HepG2 (cell line): ENCODE results near the gene CACNB4. TPM values are rescaled to one million over a fixed set of nuclear protein-coding genes. Genes with fewer than 3 reads are reported as not detected.
A peak's percentile ranks its signal among the peaks of the same experiment; 100 is the strongest.

Source experiments
- ATAC-seq: fragments of 200-7000 bp; cut with Tn5 transposase; 3 replicates; pipeline ENCODE4 v1.9.1; 2020; ENCODE audit warnings: mild to moderate bottlenecking, moderate library complexity
- BruUV-seq: library from RNA; stranded (reverse); fragments of 400-500 nt; replicated peaks from 2 replicates; lab custom pipeline; 2021; lab: Mats Ljungman, UMichigan
- CTCF ChIA-PET: fragments of 300-600 bp; formaldehyde crosslinking; extraction: SDS; loops from one replicate; lab custom pipeline; 2021; ENCODE audit warnings: low total read pairs, inconsistent platforms, low intra/inter-chr PET ratio; lab: Yijun Ruan, JAX
- POLR2A ChIA-PET: fragments of 350-600 bp; sonication (Branson Sonifier 250); formaldehyde crosslinking; loops from one replicate; lab custom pipeline; 2020; ENCODE audit warnings: antibody characterized with exemption, inconsistent platforms; lab: Yijun Ruan, JAX
- DNase-seq: peaks from one replicate; pipeline ENCODE4 v3.0.0-alpha.2; 2015; ENCODE audit warnings: low spot score
- FAIRE-seq: peaks from 3 replicates; lab custom pipeline; 2011; peaks lifted over from hg19 to GRCh38; lab: Jason Lieb, UNC
- H2AFZ ChIP-seq: one replicate; pipeline ENCODE4 v1.6.1; 2011; ENCODE audit warnings: low read length, inconsistent platforms
- H3K27ac ChIP-seq: fragments of 300-600 bp; 3 replicates; pipeline ENCODE4 v1.8.0; 2011; ENCODE audit warnings: mixed run types, mild to moderate bottlenecking, mixed read lengths, low read length, inconsistent platforms; ENCODE audit not compliant: insufficient read depth; ENCODE audit errors: extremely low read length
- H3K27me3 ChIP-seq, 2 experiments: fragments of 200-600 bp in 1 of 2; 2 replicates in 1 of 2; 3 replicates in 1 of 2; pipeline versions ENCODE4 v1.6.0 to v1.8.0; 2011; ENCODE audit warnings: low read length in 2 of 2, mild to moderate bottlenecking in 2 of 2, moderate library complexity in 2 of 2, inconsistent platforms in 1 of 2; ENCODE audit not compliant: insufficient read depth in 2 of 2, control insufficient read depth in 1 of 2
- H3K36me3 ChIP-seq, 2 experiments: fragments of 200-600 bp in 1 of 2; replicated peaks in 1 of 2; 2 replicates in 1 of 2; 3 replicates in 1 of 2; pipeline versions ENCODE4 v1.5.1 to v1.8.0; 2011; ENCODE audit warnings: low read length in 2 of 2, inconsistent platforms in 1 of 2; ENCODE audit not compliant: insufficient read depth in 2 of 2, control insufficient read depth in 1 of 2
- H3K4me1 ChIP-seq: 2 replicates; pipeline ENCODE4 v1.5.1; 2012; ENCODE audit warnings: low read length, inconsistent platforms; ENCODE audit not compliant: insufficient read depth
- H3K4me2 ChIP-seq: 2 replicates; pipeline ENCODE4 v1.6.0; 2011; ENCODE audit warnings: low read depth, low read length, inconsistent platforms
- H3K4me3 ChIP-seq, 3 experiments: fragments of 200-600 bp in 1 of 3; sonication (generic), shearing (Covaris generic) in 1 of 3; replicated peaks in 1 of 3; 2 replicates each; pipeline ENCODE4 v1.5.1; 2011 to 2016; ENCODE audit warnings: low read length in 3 of 3, inconsistent platforms in 2 of 3, low read depth in 2 of 3, mild to moderate bottlenecking in 2 of 3, control low read depth in 1 of 3, mixed read lengths in 1 of 3; ENCODE audit not compliant: insufficient read depth in 1 of 3
- H3K79me2 ChIP-seq: one replicate; pipeline ENCODE4 v1.6.1; 2011; ENCODE audit warnings: low read length, inconsistent platforms; ENCODE audit not compliant: insufficient read depth
- H3K9ac ChIP-seq: 2 replicates; pipeline ENCODE4 v1.6.0; 2011; ENCODE audit warnings: mild to moderate bottlenecking, low read depth, low read length, inconsistent platforms; ENCODE audit not compliant: insufficient read depth
- H3K9me3 ChIP-seq: 2 replicates; pipeline ENCODE4 v1.5.1; 2012; ENCODE audit warnings: mild to moderate bottlenecking, low read length
- H4K20me1 ChIP-seq: 2 replicates; pipeline ENCODE4 v1.6.0; 2011; ENCODE audit warnings: inconsistent platforms, mild to moderate bottlenecking, low read length, moderate library complexity; ENCODE audit not compliant: insufficient read depth
- HES4 ChIP-seq: sonication (generic); formaldehyde crosslinking; IDR thresholded peaks from 2 replicates; pipeline ENCODE4 v1.9.0; 2021; ENCODE audit warnings: mild to moderate bottlenecking, missing genetic modification reagents, borderline replicate concordance
- NCOA1 ChIP-seq: sonication (generic); formaldehyde crosslinking; IDR thresholded peaks from 2 replicates; pipeline ENCODE4 v1.9.0; 2021; ENCODE audit warnings: missing genetic modification reagents
- RERE ChIP-seq: IDR thresholded peaks from 2 replicates; pipeline ENCODE4 v1.6.1; 2016; ENCODE audit warnings: low read depth, missing genetic modification reagents, missing compliant biosample characterization
- RFX1 ChIP-seq: fragments of 450-650 bp; IDR thresholded peaks from 2 replicates; pipeline ENCODE4 v1.6.1; 2017
- ZNF792 ChIP-seq: IDR thresholded peaks from 2 replicates; pipeline ENCODE4 v1.6.1; 2016
- WGBS: methylation state at CpG from one replicate; pipeline ENCODE4 v1.1.6; 2017; ENCODE audit warnings: low lambda C conversion rate; 5-methylcytosine and 5-hydroxymethylcytosine counted together
- in situ Hi-C: cut with HindIII; loops from 2 replicates; pipeline ENCODE4 v1.10.0; 2017; ENCODE audit warnings: low pct_unique_long_range_greater_than_20kb; ENCODE audit not compliant: extremely low pct_ligation_motif_present
- intact Hi-C: fragments of 100-400 bp; cut with micrococcal nuclease; formaldehyde crosslinking; loops from one replicate; pipeline ENCODE4 v1.10.0; 2022; ENCODE audit not compliant: unreplicated experiment
- polyA plus RNA-seq, 8 experiments: library from polyadenylated mRNA; depleted of rRNA in 3 of 8; stranded (reverse) in 7 of 8; unstranded in 1 of 8; fragments of >200 nt; fragmentation: Illumina TruSeq in 4 of 8; extraction: Trizol in 4 of 8; gene quantifications; 2 replicates each; pipeline versions ENCODE4 v1.2.1 to v1.2.3, GENCODE V29; 2011 to 2016; ENCODE audit warnings: low read depth in 4 of 8, missing spikeins in 1 of 8, mixed read lengths in 1 of 8; ENCODE audit not compliant: insufficient read depth in 1 of 8
- total RNA-seq, 5 experiments: library from RNA; depleted of rRNA; stranded (reverse); fragments of >200 nt; fragmentation: Illumina TruSeq; extraction: Trizol; gene quantifications; 2 replicates each; pipeline ENCODE4 v1.2.3, GENCODE V29; 2016; ENCODE audit warnings: low read depth in 1 of 5
- TF ChIP-seq, protein P1 (sequence below), 2 experiments: sonication (generic) in 1 of 2; formaldehyde crosslinking in 1 of 2; IDR thresholded peaks; 2 replicates each; pipeline versions ENCODE4 v1.4.0 to v1.6.1; 2018 to 2020; ENCODE audit warnings: missing genetic modification reagents in 2 of 2, borderline replicate concordance in 1 of 2, low read depth in 1 of 2, mild to moderate bottlenecking in 1 of 2, missing biosample characterization in 1 of 2
- TF ChIP-seq, protein P2 (sequence below): sonication (generic); formaldehyde crosslinking; IDR thresholded peaks from 2 replicates; pipeline ENCODE4 v1.5.1; 2020; ENCODE audit warnings: mild to moderate bottlenecking, missing genetic modification reagents, borderline replicate concordance

CACNB4 gene
- total and polyA plus RNA-seq, 2 of the 13 experiments (the other 11 are each of a cell fraction or from before 2014, with no cell fraction given): 5.1 to 14.3 TPM

DNA sequence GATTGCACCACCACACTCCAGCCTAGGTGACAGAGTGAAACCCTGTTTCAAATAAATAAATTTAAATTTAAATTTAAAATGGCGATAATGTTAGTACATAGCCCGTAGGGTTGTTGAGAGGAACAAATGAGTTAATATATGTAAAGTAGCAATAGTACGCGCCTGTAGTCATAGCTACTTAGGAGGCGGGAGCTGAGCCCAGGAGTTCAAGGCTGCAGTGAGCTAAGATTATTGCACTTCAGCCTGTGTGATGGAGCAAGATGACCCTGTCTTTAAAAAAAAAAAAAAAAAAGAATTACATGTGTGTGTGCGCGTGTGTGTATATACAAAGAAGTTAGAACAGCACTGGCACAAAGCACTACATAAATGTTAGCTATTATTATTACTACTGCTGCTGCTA lies 153.2 kb downstream of the CACNB4 start (continued):
- TF ChIP-seq, protein P1, sequence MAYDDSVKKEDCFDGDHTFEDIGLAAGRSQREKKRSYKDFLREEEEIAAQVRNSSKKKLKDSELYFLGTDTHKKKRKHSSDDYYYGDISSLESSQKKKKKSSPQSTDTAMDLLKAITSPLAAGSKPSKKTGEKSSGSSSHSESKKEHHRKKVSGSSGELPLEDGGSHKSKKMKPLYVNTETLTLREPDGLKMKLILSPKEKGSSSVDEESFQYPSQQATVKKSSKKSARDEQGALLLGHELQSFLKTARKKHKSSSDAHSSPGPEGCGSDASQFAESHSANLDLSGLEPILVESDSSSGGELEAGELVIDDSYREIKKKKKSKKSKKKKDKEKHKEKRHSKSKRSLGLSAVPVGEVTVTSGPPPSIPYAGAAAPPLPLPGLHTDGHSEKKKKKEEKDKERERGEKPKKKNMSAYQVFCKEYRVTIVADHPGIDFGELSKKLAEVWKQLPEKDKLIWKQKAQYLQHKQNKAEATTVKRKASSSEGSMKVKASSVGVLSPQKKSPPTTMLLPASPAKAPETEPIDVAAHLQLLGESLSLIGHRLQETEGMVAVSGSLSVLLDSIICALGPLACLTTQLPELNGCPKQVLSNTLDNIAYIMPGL (CRISPR knock-in tag; IDR thresholded peaks at IDR 0.05; ENCODE audit: borderline replicate concordance in 1 of 2, low read depth in 1 of 2): no peak
- 0 out of 2 replicates have a peak, but pooled peaks have one; percentile 17 for TF ChIP-seq RFX1

GRCh38 chr2:151945186-151945585 lies 153.7 kb downstream of the CACNB4 start:
- Histone ChIP-seq H3K4me2 (no peak overlapping the region), H3K79me2 (no peaks in the 10 kb centered on the region)
- no peak for TF ChIP-seq ZNF792
- no peak for TF ChIP-seq NCOA1 (CRISPR knock-in tag)
- TF ChIP-seq, protein P2, sequence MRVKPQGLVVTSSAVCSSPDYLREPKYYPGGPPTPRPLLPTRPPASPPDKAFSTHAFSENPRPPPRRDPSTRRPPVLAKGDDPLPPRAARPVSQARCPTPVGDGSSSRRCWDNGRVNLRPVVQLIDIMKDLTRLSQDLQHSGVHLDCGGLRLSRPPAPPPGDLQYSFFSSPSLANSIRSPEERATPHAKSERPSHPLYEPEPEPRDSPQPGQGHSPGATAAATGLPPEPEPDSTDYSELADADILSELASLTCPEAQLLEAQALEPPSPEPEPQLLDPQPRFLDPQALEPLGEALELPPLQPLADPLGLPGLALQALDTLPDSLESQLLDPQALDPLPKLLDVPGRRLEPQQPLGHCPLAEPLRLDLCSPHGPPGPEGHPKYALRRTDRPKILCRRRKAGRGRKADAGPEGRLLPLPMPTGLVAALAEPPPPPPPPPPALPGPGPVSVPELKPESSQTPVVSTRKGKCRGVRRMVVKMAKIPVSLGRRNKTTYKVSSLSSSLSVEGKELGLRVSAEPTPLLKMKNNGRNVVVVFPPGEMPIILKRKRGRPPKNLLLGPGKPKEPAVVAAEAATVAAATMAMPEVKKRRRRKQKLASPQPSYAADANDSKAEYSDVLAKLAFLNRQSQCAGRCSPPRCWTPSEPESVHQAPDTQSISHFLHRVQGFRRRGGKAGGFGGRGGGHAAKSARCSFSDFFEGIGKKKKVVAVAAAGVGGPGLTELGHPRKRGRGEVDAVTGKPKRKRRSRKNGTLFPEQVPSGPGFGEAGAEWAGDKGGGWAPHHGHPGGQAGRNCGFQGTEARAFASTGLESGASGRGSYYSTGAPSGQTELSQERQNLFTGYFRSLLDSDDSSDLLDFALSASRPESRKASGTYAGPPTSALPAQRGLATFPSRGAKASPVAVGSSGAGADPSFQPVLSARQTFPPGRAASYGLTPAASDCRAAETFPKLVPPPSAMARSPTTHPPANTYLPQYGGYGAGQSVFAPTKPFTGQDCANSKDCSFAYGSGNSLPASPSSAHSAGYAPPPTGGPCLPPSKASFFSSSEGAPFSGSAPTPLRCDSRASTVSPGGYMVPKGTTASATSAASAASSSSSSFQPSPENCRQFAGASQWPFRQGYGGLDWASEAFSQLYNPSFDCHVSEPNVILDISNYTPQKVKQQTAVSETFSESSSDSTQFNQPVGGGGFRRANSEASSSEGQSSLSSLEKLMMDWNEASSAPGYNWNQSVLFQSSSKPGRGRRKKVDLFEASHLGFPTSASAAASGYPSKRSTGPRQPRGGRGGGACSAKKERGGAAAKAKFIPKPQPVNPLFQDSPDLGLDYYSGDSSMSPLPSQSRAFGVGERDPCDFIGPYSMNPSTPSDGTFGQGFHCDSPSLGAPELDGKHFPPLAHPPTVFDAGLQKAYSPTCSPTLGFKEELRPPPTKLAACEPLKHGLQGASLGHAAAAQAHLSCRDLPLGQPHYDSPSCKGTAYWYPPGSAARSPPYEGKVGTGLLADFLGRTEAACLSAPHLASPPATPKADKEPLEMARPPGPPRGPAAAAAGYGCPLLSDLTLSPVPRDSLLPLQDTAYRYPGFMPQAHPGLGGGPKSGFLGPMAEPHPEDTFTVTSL (CRISPR knock-in tag): no peak
- no peak for TF ChIP-seq HES4
- TF ChIP-seq RERE (CRISPR knock-in tag): no peak
- TF ChIP-seq, all 625 proteins: peak for 0
- no peak for DNase-seq
- no peak overlapping the region for H3K9ac ChIP-seq
- ChIA-PET CTCF (no interaction called here), POLR2A (no interaction called here)
- 95% methylated on average over 2 of the region's 2 CpGs for WGBS
- no peak for FAIRE-seq
- H3K4me1 ChIP-seq: peaks cover 14% of the 10 kb centered on the region; the same call in 1 of the 2 replicates
- no TSS peak for BruUV-seq
- H3K9me3 ChIP-seq: peaks cover 10% of the 10 kb centered on the region; the same call in 1 of the 2 replicates
- no peak overlapping the region for H2AFZ ChIP-seq
- H3K36me3 ChIP-seq: no peaks in the 10 kb centered on the region; a peak in 2 of 5 replicates
- in situ Hi-C loops: no loop called here
- H3K4me3 ChIP-seq: no peak overlapping the region
- H3K27me3 ChIP-seq: no peaks in the 10 kb centered on the region
- intact Hi-C loops: no loop called here
- ATAC-seq: no peak
- no peaks in the 10 kb centered on the region for H4K20me1 ChIP-seq
- H3K27ac ChIP-seq: no peak overlapping the region
